Gastroesophageal sphincter (tissue), 4 donors: ENCODE measurements around the gene FNBP1. TPM values are rescaled to one million over a fixed set of nuclear protein-coding genes. Genes with fewer than 3 reads are reported as not detected.
A peak's percentile ranks its signal among the peaks of the same experiment; 100 is the strongest.

Experiments used
- ATAC-seq: fragments of 150-250 bp; one replicate; pipeline ENCODE4 v1.9.1; 2016; ENCODE audit warnings: mild to moderate bottlenecking, moderate library complexity
- H3K27ac ChIP-seq, 4 donors: fragments of 200-600 bp; sonication (generic) in 3 of 4; 1 replicate in 3 of 4; 2 replicates in 1 of 4; pipeline ENCODE4 v1.5.1; 2016 to 2019
- H3K27me3 ChIP-seq: fragments of 200-600 bp; sonication (generic); one replicate; pipeline ENCODE4 v1.5.1; 2019
- H3K36me3 ChIP-seq, 2 donors: fragments of 200-600 bp; sonication (generic); one replicate each; pipeline ENCODE4 v1.5.1; 2019; ENCODE audit warnings: control low read depth in 1 of 2
- H3K4me1 ChIP-seq, 3 donors: fragments of 200-600 bp; sonication (generic); 1 replicate in 2 of 3; 2 replicates in 1 of 3; pipeline ENCODE4 v1.5.1; 2016 to 2019; ENCODE audit warnings: control low read depth in 2 of 3
- H3K4me3 ChIP-seq, 2 donors: fragments of 200-600 bp; sonication (generic); one replicate each; pipeline ENCODE4 v1.5.1; 2019; ENCODE audit warnings: mild to moderate bottlenecking in 1 of 2, moderate library complexity in 1 of 2
- H3K9me3 ChIP-seq, 3 donors: fragments of 200-600 bp; sonication (generic); one replicate each; pipeline ENCODE4 v1.5.1; 2017 to 2019; ENCODE audit warnings: control low read depth in 2 of 3
- CTCF ChIP-seq, 4 experiments: fragments of 200-600 bp in 2 of 4; fragments of 450-650 bp in 2 of 4; sonication (generic) in 1 of 4; IDR thresholded peaks; one replicate each; pipeline ENCODE4 v1.5.1; 2017 to 2019; ENCODE audit warnings: antibody characterized with exemption in 4 of 4, mild to moderate bottlenecking in 2 of 4, moderate library complexity in 2 of 4
- EP300 ChIP-seq: sonication (generic); formaldehyde crosslinking; IDR thresholded peaks from one replicate; pipeline ENCODE4 v1.6.1; 2017; ENCODE audit warnings: antibody characterized with exemption, mild to moderate bottlenecking
- POLR2A ChIP-seq, 2 donors: fragments of 450-650 bp; IDR thresholded peaks; one replicate each; pipeline ENCODE4 v1.6.1; 2017; ENCODE audit warnings: antibody characterized with exemption in 2 of 2, mild to moderate bottlenecking in 2 of 2, moderate library complexity in 1 of 2
- POLR2AphosphoS5 ChIP-seq: sonication (generic); formaldehyde crosslinking; IDR thresholded peaks from one replicate; pipeline ENCODE4 v1.6.1; 2017; ENCODE audit warnings: antibody characterized with exemption
- WGBS, 2 donors: methylation state at CpG; one replicate each; pipeline ENCODE4 v1.1.5; 2018; ENCODE audit warnings: low coverage in 1 of 2; 5-methylcytosine and 5-hydroxymethylcytosine counted together
- small RNA-seq, 4 donors: library from RNA; depleted of rRNA; stranded (forward); fragments of <200 nt; gene quantifications; one replicate each; pipeline ENCODE3, GENCODE V24; 2016
- total RNA-seq, 4 donors: library from RNA; depleted of rRNA; stranded (reverse); fragments of >200 nt; gene quantifications; one replicate each; pipeline ENCODE4 v1.1.0, GENCODE V29; 2016

FNBP1 gene
- total RNA-seq, 4 donors from 2014 or later, result 119 to 343 (median 188) TPM

DNA sequence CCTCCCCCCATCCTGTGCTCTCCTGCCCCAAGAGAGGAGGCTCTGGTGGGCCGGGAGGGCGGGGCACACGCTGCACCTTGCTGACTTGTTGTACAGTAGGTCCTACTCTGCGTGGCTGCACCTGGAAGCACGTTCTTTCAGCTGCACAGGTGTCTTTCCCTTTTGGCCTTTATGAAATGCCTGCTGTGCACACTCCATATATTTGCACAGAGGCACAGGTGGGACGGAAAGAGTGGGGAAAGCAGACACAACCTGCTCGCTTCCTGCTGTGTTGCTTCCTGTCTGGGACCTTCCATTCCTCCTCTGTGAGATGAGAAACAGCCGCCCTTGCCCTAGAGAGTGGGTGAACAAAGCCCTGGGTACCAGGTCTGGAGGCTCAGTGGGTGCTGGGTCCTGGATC is 203.0 kb downstream of the FNBP1 start:
- Histone ChIP-seq H3K9me3 (no peaks in the 10 kb centered on the region), H3K27ac (peak overlapping the region in 1 of 4 donors; percentile 29), H3K36me3 (peaks cover 0 to 31% of the 10 kb centered on the region in 2 donors), H3K4me3 (no peak overlapping the region), H3K27me3 (no peaks in the 10 kb centered on the region), H3K4me1 (peaks cover 0 to 46% (median 13%) of the 10 kb centered on the region in 3 donors)
- WGBS, 2 donors, result no CpG with 5 or more reads among the region's 8 CpGs
- no peak for ATAC-seq
- no peak for TF ChIP-seq CTCF (IDR thresholded peaks at IDR 0.05)

DNA sequence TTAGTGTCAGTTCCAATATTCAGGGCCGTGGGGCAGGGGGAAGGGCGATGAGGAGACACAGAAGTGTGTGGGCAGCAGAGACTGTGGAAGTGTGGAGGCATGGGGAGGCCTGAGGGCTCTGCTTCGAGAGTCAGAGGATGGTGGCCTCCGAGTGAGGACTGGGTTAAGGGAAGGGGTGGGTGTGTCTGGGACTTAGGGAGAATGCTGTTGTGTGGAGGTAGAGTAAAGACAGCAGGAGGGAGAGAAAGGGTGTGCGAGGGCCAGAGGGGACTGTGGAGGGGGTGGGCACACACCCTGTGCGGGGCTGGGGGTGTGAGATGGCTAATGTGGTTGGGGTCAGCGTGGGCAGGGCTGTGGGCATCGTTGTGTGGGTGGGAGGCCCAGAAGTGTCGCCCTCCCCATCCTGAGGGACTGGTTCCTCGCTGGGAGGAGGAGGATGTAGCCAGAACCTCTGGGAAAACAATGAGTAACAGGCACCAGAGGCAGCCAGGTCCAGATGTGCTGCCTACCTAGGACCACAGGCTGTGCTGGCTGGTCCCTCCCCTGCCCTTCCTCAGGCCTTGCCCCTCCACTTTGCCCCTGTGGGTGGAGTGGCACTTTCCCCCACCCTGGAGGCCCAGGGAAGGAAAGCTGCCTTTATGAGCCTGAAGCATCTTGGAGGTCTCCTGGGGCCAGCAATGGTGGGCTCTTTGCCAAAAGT is 203.5 kb downstream of the FNBP1 start:
- Histone ChIP-seq H3K27me3 (no peaks in the 10 kb centered on the region), H3K27ac (peak overlapping the region in 1 of 4 donors; percentile 29), H3K4me1 (peaks cover 0 to 48% (median 13%) of the 10 kb centered on the region in 3 donors), H3K36me3 (peaks cover 0 to 31% of the 10 kb centered on the region in 2 donors), H3K4me3 (no peak overlapping the region), H3K9me3 (no peaks in the 10 kb centered on the region)
- 75% methylated on average over 8 of the region's 10 CpGs; no CpG with 5 or more reads in 1 of the 2 donors for WGBS, 2 donors
- ATAC-seq, result no peak
- TF ChIP-seq POLR2AphosphoS5, result no peak
- no peak for TF ChIP-seq EP300
- no peak for TF ChIP-seq POLR2A (IDR thresholded peaks at IDR 0.05)
- no peak for TF ChIP-seq CTCF (IDR thresholded peaks at IDR 0.05)

DNA sequence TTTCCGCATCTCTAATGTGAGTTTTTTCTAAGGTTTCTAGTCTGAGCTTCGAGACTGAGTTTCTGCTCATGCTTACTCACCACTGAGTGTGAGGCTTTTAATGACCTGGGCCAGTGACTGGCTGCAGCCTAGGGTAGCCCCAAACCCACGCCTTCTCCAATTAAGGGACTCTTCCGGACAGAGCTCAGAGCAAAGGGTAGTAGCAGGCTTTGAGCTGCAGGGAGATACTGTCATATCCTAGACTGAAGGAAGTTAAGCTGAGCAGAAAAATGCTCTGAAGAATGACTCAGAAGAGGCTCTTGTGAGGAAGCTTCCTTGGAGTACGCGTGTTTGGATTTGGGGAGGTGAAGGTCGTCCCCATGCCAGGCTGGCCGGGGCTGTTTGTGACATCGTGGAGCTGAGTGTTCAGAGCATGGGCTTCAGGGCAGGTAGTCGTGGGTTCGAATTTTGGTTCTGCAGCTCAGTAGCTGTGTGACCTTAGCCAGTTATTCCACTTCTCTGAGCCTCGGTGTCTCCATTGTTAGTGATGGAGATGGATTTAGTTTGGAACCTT is 204.2 kb downstream of the FNBP1 start:
- Histone ChIP-seq H3K36me3 (peaks cover 0 to 31% of the 10 kb centered on the region in 2 donors), H3K4me3 (no peak overlapping the region), H3K9me3 (no peaks in the 10 kb centered on the region), H3K4me1 (peaks cover 0 to 55% (median 17%) of the 10 kb centered on the region in 3 donors), H3K27me3 (no peaks in the 10 kb centered on the region), H3K27ac (no peak overlapping the region)
- TF ChIP-seq POLR2A (IDR thresholded peaks at IDR 0.05) (no peak), POLR2AphosphoS5 (no peak), EP300 (no peak), CTCF (IDR thresholded peaks at IDR 0.05) (no peak)
- ATAC-seq, result no peak
- WGBS, 2 donors, result 71 to 74% methylated on average over 8 to 9 of the region's 12 CpGs

Small RNA genes within 50 kb of the gene (small RNA-seq; reads per million reads assigned to genes)
- gene MIR6855, result 0 to 0.18 (median 0) reads per million in 4 donors

Other genes with a start within 250 kb of the FNBP1 start
- 10 to 100 TPM; 17.5 to 55.4 (median 33.8) TPM for gene TOR1B, start 240.0 kb downstream of the FNBP1 start, total RNA-seq
- gene TOR1A, start 219.1 kb downstream of the FNBP1 start, total RNA-seq, result 10 to 100 TPM; 33.9 to 45.9 (median 38.2) TPM
- gene C9orf78, start 207.9 kb downstream of the FNBP1 start, total RNA-seq, result 100 to 1,000 TPM in 2 of 4 donors, 10 to 100 TPM in 2; 59.9 to 113 (median 85.0) TPM
- 10 to 100 TPM; 25.9 to 56.8 (median 33.4) TPM for gene USP20, start 207.7 kb downstream of the FNBP1 start, total RNA-seq
- 10 to 100 TPM; 24.2 to 38.4 (median 30.4) TPM for gene GPR107, start 10.7 kb upstream of the FNBP1 start, total RNA-seq
- gene NCS1, start 129.2 kb upstream of the FNBP1 start, total RNA-seq, result 100 to 1,000 TPM; 105 to 231 (median 127) TPM
- 10 to 100 TPM in 3 of 4 donors, 1 to 10 TPM in 1; 9.6 to 21.1 (median 15.5) TPM for gene HMCN2, start 222.6 kb upstream of the FNBP1 start, total RNA-seq